D721Med (cell line): Measurements from ENCODE around the gene CDX2.
"Not testable (repeated sequence)": the region's sequence is repeated elsewhere in the genome, so short reads cannot be mapped to it uniquely, and the experiment has no call there.

Experiments
- DNase-seq: peaks from one replicate; pipeline ENCODE4 v3.0.0; 2011; ENCODE audit warnings: low spot score; ENCODE audit not compliant: insufficient read length
- FAIRE-seq: peaks from 2 replicates; lab custom pipeline; 2011; peaks lifted over from hg19 to GRCh38; lab: Jason Lieb, UNC
- CTCF ChIP-seq: IDR thresholded peaks from 2 replicates; pipeline ENCODE4 v1.5.1; 2012; ENCODE audit warnings: mild to moderate bottlenecking, control low read depth; ENCODE audit not compliant: insufficient read depth; ENCODE audit errors: missing control alignments

CDX2 gene

DNA sequence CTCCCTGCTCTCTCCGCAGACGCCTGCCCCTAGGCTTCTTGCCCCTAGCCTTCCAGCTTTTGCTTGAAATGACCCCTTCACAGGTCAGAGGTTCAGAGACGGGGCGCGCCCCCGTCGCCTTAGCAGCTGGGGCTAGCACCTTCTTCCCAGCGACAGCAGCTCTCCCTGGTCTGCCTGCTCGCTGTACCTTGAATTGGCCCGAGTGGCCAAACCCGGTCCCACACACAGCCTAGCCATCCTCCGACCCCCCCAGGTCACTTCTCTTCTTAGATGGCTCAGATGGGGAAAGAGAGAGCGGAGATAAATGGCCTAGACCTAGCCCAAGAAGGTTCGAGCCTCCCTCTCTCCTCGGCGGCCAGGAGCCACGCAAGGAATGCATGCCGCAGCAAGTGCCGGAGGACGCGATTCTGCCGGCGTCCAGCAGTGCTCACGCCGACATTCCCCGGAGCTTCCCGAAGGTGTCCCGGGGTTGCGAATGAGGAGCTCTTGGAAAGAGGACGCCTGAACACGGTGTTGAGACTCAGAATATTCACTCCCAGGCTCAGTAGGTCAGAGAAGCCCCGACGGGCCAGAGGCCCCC lies 1.3 kb downstream of the CDX2 start:
- DNase-seq (no peak), FAIRE-seq (no peak)
- TF ChIP-seq CTCF, result no peak

- FAIRE-seq, result no peak
- TF ChIP-seq CTCF, result no peak
- no peak for DNase-seq
Measured at GRCh38 chr13:27967203-27967735, 1.8 kb downstream of the CDX2 start.

DNA sequence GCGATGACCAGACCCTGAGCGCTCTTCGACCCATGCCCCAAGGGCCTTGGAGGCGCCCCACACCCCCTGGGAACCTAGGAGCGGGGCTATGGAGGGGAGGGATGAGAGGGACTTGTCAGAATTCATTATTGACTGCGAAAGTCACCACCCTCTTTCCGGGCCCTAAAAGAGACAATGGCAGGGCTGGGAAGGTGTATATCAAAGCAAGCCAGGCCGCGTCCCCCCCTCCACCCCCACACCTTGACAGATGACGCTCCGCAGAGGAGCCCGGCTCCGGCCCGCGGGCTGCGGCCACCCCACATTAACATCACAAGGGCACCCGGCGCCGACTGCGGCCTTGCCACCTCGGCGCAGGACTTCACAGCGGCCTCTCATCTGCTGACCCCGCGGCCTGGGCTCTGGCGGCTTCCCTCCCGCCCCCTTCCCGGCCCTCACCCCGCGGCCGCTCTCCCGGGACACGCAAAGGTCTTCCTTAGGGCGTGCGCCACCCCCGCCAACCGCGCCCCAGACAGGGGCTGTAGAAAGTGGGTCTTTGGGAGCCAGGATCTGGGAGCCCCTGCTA lies 2.4 kb downstream of the CDX2 start:
- no peak for TF ChIP-seq CTCF
- no peak for FAIRE-seq
- DNase-seq, result no peak

GRCh38 chr13:27965740-27966640 lies 3.1 kb downstream of the CDX2 start:
- no peak for TF ChIP-seq CTCF
- FAIRE-seq, result no peak
- DNase-seq, result no peak

GRCh38 chr13:27965343-27965739 lies 3.8 kb downstream of the CDX2 start:
- no peak for FAIRE-seq
- no peak for TF ChIP-seq CTCF

GRCh38 chr13:27964741-27965323 lies 4.3 kb downstream of the CDX2 start:
- FAIRE-seq, result no peak
- TF ChIP-seq CTCF, result no peak
- no peak for DNase-seq

More at GRCh38 chr13:27965343-27965739, 3.8 kb downstream of the CDX2 start:
- DNase-seq, result no peak

GRCh38 chr13:27964206-27964605 lies 4.9 kb downstream of the CDX2 start:
- DNase-seq, FAIRE-seq: not testable (repeated sequence)
